Hematopoietic multipotent progenitor cell treated with erythropoietin and hydrocortisone succinate and interleukin-3 and kit ligand, for 15 days (in vitro differentiated cells): ENCODE data around the gene ADGRE2.
"Not testable (repeated sequence)": the region's sequence is repeated elsewhere in the genome, so short reads cannot be mapped to it uniquely, and the experiment has no call there.

Experiments
- DNase-seq: peaks from one replicate; pipeline ENCODE4 v3.0.0-alpha.2; 2015; ENCODE audit warnings: low spot score

The ADGRE2 gene

GRCh38 chr19:14778110-14778845, at the start of gene ADGRE2:
Gene ADGRE2 (minus strand): TSS chr19:14778560. CDS start chr19:14776756, 1,804 bp downstream.
- not testable (repeated sequence) for DNase-seq

GRCh38 chr19:14826006-14826405, 47.6 kb upstream of the ADGRE2 start:
- no peak for DNase-seq

GRCh38 chr19:14821937-14822336, 43.6 kb upstream of the ADGRE2 start:
- DNase-seq = no peak

GRCh38 chr19:14818588-14818987, 40.2 kb upstream of the ADGRE2 start:
- DNase-seq = no peak

GRCh38 chr19:14817052-14817451, 38.7 kb upstream of the ADGRE2 start:
- DNase-seq = no peak

GRCh38 chr19:14814982-14815652, 36.8 kb upstream of the ADGRE2 start:
- no peak for DNase-seq

- no peak for DNase-seq
Observed at GRCh38 chr19:14809272-14810057, 31.1 kb upstream of the ADGRE2 start.

GRCh38 chr19:14804765-14805164, 26.4 kb upstream of the ADGRE2 start:
- DNase-seq = no peak

- DNase-seq = no peak
Observed at GRCh38 chr19:14798760-14799159, 20.4 kb upstream of the ADGRE2 start.

- DNase-seq = no peak
Observed at GRCh38 chr19:14796021-14796420, 17.7 kb upstream of the ADGRE2 start.

- DNase-seq = no peak
Observed at GRCh38 chr19:14795078-14795721, 16.8 kb upstream of the ADGRE2 start.

GRCh38 chr19:14792250-14792649, 13.9 kb upstream of the ADGRE2 start:
- not testable (repeated sequence) for DNase-seq

GRCh38 chr19:14786421-14786851, 8.1 kb upstream of the ADGRE2 start:
- no peak for DNase-seq

- not testable (repeated sequence) for DNase-seq
Observed at GRCh38 chr19:14785102-14785793, 6.9 kb upstream of the ADGRE2 start.

GRCh38 chr19:14784730-14785101, 6.4 kb upstream of the ADGRE2 start:
- not testable (repeated sequence) for DNase-seq

- DNase-seq = not testable (repeated sequence)
Observed at GRCh38 chr19:14783410-14783998, 5.1 kb upstream of the ADGRE2 start.

- no peak for DNase-seq
Observed at GRCh38 chr19:14782626-14783409, 4.5 kb upstream of the ADGRE2 start.

GRCh38 chr19:14781713-14782536, 3.6 kb upstream of the ADGRE2 start:
- DNase-seq = not testable (repeated sequence)

- DNase-seq = not testable (repeated sequence)
Observed at GRCh38 chr19:14780622-14781225, 2.4 kb upstream of the ADGRE2 start.
